ENCODE data around the gene HARS1.
"Not testable (repeated sequence)": the region's sequence is repeated elsewhere in the genome, so short reads cannot be mapped to it uniquely, and the experiment has no call there.

HARS1 gene

DNA sequence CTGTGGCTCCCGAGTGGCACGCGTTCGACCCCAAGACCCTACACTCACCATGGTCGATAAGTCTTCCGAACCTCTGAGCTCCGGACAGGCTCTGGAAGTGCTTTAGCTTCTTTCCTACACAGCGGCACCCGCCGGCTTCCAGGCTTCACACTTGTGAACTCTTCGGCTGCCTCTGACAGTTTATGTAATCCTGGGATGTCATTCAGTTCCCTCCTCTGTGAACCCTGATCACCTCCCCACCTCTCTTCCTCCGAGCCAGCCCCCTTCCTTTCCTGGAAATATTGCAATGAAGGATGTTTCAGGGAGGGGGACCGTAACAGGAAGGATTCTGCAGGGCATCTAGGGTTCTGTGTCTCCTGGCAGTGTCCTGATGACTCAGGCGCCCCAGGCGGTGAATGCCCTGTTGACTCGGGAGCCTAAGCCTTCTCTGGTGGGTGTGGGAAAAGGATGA lies 58.1 kb downstream of the HARS1 start, which contains the start of gene CD14:
Gene CD14 (minus strand): TSS at position 155 of the 451 bp plus-strand sequence. CDS start 104 bp downstream, at position 51.
- DNase-seq (ENCODE audit: low read depth in 3 of 3), result no peak

DNA sequence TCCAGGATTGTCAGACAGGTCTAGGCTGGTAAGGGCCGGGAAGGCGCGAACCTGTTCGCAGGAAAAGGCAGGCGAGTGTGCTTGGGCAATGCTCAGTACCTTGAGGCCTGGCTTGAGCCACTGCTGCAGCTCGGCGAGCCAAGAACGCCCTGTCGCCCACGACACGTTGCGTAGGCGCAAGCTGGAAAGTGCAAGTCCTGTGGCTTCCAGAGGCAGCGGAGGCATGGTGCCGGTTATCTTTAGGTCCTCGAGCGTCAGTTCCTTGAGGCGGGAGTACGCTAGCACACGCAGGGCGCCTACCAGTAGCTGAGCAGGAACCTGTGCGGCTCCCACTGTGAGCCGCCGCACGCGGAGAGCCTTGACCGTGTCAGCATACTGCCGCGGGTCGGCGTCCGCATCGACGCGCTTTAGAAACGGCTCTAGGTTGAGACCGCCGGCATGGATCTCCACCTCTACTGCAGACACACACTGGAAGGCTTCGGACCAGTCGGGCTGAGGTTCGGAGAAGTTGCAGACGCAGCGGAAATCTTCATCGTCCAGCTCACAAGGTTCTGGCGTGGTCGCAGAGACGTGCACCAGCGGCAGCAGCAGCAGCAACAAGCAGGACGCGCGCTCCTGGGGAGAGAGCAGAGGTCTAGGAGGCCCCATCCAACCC lies 58.7 kb downstream of the HARS1 start:
- DNase-seq (ENCODE audit: low read depth in 3 of 3), result peak in 1 of 3 experiments; percentile 53

DNA sequence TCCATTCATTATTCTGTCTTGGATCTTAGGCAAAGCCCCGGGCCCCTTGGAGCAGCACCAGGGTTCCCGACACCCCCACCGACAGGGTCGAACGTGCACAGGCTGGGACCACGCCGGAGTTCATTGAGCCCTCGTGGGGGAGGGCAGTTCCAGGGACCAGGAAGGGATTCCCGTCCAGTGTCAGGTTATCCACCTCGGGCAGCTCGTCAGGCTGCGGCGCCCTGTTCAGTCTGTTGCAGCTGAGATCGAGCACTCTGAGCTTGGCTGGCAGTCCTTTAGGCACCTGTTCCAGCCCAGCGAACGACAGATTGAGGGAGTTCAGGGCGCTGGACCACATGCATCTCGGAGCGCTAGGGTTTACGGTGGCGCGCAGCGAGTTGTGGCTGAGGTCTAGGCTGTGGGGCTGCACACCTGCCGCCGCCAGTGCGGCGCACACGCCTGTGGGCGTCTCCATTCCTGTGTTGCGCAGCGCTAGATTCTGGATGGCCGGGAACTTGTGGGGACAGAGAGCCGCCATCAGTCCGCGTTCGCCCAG lies 59.3 kb downstream of the HARS1 start:
- DNase-seq (ENCODE audit: low read depth in 3 of 3), result peak in 1 of 3 experiments; percentile 28

DNA sequence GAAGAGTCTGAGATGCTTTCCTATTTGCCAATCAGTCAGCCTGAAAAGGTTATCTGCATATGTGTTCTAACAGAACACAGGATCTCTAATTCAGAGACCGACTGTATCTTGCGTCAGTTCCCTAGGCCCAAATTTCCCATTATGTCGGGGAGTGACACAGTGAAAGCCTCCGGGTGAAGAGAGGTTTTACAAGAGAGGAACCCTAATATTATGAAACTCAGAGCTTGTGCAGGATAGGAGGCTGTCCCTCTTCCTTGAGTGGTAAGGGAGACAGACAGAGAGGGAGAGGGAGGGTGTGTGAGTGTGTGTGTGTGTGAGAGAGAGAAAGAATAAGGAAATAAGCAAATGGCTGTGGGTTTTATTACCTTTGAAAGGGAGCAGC lies 60.1 kb downstream of the HARS1 start:
- no peak for DNase-seq (ENCODE audit: low read depth in 3 of 3)

DNA sequence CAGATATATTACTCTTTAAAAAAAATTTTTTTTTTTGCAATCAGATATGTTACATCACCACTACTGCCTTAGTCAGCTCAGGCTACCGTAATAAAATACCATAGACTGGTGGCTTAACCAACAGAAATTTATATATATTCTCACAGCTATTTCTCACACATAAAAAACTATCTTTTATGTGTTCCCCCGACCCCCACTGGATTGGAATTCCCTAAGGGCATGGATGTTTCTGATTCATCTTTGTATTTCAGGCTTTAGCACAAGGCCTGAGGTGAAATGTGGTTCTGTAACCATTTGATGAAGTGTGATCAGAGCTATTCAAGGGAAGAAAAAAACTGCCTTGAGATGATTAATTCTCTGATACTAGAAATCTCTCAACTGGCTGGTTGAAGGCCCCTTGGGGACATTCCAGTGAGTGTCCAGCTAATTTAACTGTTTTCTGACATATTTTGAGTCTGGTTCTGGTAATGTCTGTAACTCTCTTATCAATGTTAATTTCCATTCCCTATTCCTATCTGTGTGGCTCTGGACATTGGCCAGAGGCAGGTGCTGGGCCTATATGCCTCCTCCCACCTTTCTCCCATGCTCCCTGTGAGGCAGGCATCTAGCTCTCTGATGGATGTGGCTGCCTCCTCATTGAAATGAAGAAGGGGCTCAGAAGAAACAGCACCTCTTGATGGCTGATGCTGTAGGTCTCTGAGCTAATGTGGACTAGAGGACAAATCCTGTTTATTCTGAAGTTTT lies 60.7 kb downstream of the HARS1 start:
- no peak for DNase-seq (ENCODE audit: low read depth in 3 of 3)

DNA sequence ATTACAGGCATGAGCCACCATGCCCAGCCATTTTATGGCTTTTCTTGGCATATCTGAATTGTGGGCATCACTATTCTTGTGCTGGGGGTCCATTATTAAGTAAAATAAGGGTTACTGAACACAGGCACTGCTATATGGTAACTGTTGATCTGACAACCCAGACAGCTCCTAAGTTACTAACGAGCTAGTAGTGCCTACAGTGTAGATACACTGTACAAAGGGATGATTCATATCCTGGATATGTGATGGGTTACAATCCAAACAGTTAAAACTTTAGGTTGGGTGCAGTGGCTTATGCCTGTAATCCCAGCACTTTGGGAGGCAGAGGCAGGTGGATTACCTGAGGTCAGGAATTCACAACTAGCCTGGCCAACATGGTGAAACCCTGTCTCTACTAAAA lies 62.5 kb downstream of the HARS1 start:
- DNase-seq (ENCODE audit: low read depth in 3 of 3), result no peak

DNA sequence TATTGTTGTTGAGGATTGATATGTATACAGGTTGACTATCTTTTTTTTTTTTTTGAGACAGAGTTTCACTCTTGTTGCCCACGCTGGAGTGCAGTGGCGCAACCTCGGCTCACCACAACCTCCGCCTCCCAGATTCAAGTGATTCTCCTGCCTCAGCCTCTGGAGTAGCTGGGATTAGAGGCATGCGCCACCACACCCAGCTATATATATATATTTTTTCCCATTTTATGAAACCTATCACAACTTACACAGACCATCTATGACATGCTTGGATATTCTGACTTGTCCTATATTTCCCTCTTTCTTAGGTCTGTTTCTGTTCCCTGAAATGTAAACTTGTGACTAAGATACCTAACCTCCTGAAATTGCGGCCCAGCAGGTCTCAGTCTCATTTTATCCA lies 63.2 kb downstream of the HARS1 start:
- DNase-seq (ENCODE audit: low read depth in 3 of 3), result no peak

DNA sequence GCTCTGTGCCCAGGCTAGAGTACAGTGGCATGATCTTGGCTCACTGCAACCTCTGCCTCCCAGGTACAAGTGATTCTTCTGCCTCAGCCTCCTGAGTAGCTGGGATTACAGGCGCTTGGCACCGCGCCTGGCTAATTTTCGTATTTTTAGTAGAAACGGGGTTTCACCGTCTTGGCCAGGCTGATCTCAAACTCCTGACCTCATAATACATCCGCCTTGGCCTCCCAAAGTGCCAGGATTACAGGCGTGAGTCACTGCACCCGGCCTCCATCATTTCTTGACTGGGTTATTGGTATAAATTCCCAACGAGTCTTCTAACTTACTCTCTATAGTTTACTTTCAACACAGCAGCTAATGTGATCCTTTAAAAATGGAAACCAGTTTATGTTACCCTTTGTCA lies 66.3 kb downstream of the HARS1 start:
- not testable (repeated sequence) for DNase-seq (ENCODE audit: low read depth in 3 of 3)

Data from stimulated activated CD4-positive, alpha-beta T cell treated with anti-CD3 and anti-CD28 coated beads, TNF-alpha, amount 100 ng/mL, for 24 hours (primary cell).